Type B pancreatic cell (in vitro differentiated cells): ENCODE results near the gene VPS13D. TPM values are rescaled to one million over a fixed set of nuclear protein-coding genes. Genes with fewer than 3 reads are reported as not detected.
A peak's percentile ranks its signal among the peaks of the same experiment; 100 is the strongest.

Experiments used
- DNase-seq: peaks from one replicate; pipeline ENCODE4 v3.0.0; 2021; ENCODE audit warnings: mixed read lengths; ENCODE audit not compliant: unreplicated experiment; ENCODE audit errors: extremely low spot score
- H3K27ac Mint-ChIP-seq: 2 replicates; pipeline ENCODE4 v1.8.0; 2021; ENCODE audit warnings: mild to moderate bottlenecking, mixed read lengths
- H3K27me3 Mint-ChIP-seq: 2 replicates; pipeline ENCODE4 v1.8.0; 2021; ENCODE audit warnings: mixed read lengths
- H3K36me3 Mint-ChIP-seq: 2 replicates; pipeline ENCODE4 v1.8.0; 2021; ENCODE audit warnings: mixed read lengths
- H3K4me1 Mint-ChIP-seq: one replicate; pipeline ENCODE4 v1.8.0; 2021; ENCODE audit warnings: mixed read lengths; ENCODE audit not compliant: unreplicated experiment
- H3K4me3 Mint-ChIP-seq: 2 replicates; pipeline ENCODE4 v1.8.0; 2021; ENCODE audit warnings: mild to moderate bottlenecking, mixed read lengths
- H3K9me3 Mint-ChIP-seq: 2 replicates; pipeline ENCODE4 v1.8.0; 2021; ENCODE audit warnings: mixed read lengths
- total RNA-seq: library from RNA; stranded (reverse); gene quantifications from 2 replicates; pipeline ENCODE4 v1.2.1, GENCODE V29; 2021; ENCODE audit warnings: low replicate concordance
- TF ChIP-seq, protein P1 (sequence below): fragments of 200-600 bp; sonication (generic); conservative IDR thresholded peaks from 2 replicates; pipeline ENCODE4 v1.5.0; 2021; ENCODE audit warnings: antibody characterized with exemption, mild to moderate bottlenecking

VPS13D gene
- total RNA-seq, 1 donor from 2014 or later = 43.4 TPM

DNA sequence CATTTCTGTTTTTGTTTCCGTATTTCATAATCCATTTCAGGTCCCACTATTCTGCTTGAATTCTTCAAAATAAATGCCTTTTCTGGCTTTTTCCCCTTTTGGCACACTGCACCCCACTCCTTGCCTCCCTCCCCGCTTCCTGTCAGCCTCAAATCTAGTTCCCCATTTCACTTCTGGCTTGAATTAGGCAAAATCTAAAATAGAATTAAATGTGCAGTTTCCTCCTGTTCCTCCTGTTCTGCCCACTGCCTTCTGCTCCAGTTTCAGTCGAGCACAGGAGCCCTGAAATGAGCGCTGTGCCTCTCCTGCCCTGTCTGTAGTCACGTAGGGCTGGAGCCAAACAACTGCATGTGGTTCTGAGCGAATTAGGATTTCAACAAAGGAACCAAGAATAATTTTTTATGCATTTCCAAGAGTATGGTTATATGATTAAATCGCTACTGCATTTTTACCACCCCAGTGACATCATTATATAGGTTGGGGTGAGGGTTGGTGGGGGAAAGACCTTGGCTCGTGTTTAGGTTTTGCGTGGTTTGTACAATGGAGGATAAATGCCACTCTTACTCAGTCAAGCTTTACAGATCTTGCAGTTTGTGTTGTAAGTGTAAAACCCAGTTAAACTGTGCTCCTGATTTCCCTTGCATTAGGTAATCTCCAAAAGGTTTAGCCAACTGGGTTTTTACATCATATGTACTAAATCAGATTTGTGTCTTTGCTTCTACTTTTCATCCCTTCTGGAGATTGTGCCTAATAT is 114.9 kb downstream of the VPS13D start:
- Mint-ChIP-seq H3K27ac (peak overlapping the region; percentile 4), H3K9me3 (peaks cover 5% of the 10 kb centered on the region), H3K36me3 (peaks cover 54% of the 10 kb centered on the region), H3K27me3 (no peaks in the 10 kb centered on the region), H3K4me3 (no peak overlapping the region), H3K4me1 (peaks cover 24% of the 10 kb centered on the region)
- TF ChIP-seq, protein P1, sequence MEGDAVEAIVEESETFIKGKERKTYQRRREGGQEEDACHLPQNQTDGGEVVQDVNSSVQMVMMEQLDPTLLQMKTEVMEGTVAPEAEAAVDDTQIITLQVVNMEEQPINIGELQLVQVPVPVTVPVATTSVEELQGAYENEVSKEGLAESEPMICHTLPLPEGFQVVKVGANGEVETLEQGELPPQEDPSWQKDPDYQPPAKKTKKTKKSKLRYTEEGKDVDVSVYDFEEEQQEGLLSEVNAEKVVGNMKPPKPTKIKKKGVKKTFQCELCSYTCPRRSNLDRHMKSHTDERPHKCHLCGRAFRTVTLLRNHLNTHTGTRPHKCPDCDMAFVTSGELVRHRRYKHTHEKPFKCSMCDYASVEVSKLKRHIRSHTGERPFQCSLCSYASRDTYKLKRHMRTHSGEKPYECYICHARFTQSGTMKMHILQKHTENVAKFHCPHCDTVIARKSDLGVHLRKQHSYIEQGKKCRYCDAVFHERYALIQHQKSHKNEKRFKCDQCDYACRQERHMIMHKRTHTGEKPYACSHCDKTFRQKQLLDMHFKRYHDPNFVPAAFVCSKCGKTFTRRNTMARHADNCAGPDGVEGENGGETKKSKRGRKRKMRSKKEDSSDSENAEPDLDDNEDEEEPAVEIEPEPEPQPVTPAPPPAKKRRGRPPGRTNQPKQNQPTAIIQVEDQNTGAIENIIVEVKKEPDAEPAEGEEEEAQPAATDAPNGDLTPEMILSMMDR = no peak
- DNase-seq = no peak

DNA sequence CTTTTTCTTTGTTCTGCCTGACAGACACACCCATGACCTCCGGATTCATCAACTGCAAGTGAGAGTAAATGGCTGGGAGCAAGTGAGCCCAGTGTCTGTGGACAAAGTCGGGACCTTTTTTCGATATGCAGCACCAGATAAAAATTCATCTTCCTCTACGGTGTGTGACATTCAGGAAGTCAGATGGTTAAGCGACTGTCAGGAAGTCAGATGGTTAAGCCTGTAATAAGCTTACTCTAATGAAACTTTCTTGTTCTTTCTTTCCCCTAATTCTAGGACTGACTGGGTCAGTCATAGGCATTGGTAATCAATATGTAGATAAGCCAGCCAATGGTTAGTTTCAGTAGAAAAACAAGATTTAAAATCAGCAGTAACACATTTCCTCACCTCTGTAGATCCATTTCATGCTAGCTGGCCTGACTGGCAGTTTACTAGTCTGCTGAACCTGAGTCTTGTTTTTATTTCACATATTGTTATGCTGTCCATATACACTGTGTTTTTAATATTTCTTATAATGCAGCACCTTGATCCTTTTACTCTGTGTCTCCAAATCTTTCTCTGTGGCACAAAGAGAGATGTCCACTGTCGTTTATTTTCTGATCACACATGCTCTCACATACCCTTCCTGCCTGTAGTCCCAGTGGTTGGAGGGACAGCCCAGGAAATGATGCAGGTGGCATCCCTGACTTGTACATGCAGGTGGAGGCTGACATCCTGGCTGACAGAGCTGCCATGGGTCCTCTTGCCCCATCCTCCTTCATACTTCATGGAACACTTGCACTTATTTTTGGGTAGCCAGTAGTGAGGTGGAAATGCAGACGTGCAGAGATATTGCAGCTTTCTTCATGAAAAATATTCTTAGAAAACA is 115.8 kb downstream of the VPS13D start:
- TF ChIP-seq, protein P1 = no peak
- Mint-ChIP-seq H3K9me3 (peaks cover 12% of the 10 kb centered on the region), H3K36me3 (peaks cover 62% of the 10 kb centered on the region), H3K27ac (peak overlapping the region; percentile 4), H3K4me1 (peaks cover 22% of the 10 kb centered on the region), H3K27me3 (no peaks in the 10 kb centered on the region), H3K4me3 (no peak overlapping the region)
- no peak for DNase-seq

DNA sequence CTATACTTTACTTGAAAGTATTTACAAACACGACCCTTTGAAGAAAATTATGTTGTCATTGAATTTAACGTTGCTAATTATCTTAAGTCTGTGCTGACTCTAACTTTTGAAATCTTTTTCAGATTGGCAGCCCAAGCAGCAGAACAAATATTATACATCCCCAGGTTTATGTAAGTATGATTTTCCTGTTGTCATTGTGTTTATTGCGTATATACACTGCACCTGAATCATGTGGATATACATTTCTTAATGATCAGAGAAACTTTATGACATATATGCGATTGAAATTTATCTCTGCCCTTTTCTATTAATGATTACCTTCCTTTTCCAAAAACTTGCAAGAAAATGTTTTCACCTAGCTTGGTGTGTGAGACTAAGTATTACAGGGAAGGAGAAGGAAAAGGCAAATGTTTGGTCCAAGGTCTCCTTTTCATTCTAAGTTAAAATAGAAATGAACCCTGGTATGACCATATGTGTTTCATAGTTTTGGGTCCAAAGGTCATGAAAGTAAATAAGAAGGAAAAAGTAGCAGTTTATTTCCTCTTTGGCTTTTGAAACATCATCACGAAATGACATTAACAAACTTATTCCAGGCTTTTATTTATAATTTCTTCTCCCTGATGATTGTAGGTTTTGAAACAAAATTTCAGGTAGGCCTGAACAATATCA is 116.8 kb downstream of the VPS13D start:
- Mint-ChIP-seq H3K27me3 (no peaks in the 10 kb centered on the region), H3K4me1 (peaks cover 22% of the 10 kb centered on the region), H3K9me3 (peaks cover 12% of the 10 kb centered on the region), H3K36me3 (peaks cover 68% of the 10 kb centered on the region), H3K27ac (no peak overlapping the region), H3K4me3 (no peak overlapping the region)
- TF ChIP-seq, protein P1 = no peak
- no peak for DNase-seq

DNA sequence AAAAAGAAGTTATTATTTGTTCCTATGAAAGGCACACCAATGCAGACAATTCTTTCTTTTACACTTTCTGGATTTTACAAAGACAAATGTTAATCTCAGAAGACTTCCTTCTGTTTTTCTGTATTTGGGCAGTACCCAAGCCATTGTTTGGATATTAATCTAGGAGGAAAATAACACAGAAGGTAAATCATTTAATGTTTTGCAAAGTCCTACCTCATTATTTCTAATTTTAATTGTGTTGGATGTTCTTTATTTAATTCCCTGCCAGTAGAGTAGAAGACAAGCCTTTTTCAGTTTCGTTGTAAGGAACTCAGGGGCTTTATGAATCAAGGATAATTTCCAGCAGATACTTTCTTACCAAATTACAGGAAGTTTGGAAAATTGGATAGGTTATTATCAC is 118.3 kb downstream of the VPS13D start:
- DNase-seq = no peak
- TF ChIP-seq, protein P1 = no peak
- no peak overlapping the region for H3K4me3 Mint-ChIP-seq
- peaks cover 12% of the 10 kb centered on the region for H3K4me1 Mint-ChIP-seq
- H3K27me3 Mint-ChIP-seq = no peaks in the 10 kb centered on the region
- peaks cover 60% of the 10 kb centered on the region for H3K36me3 Mint-ChIP-seq
- no peak overlapping the region for H3K27ac Mint-ChIP-seq
- H3K9me3 Mint-ChIP-seq = peaks cover 12% of the 10 kb centered on the region

DNA sequence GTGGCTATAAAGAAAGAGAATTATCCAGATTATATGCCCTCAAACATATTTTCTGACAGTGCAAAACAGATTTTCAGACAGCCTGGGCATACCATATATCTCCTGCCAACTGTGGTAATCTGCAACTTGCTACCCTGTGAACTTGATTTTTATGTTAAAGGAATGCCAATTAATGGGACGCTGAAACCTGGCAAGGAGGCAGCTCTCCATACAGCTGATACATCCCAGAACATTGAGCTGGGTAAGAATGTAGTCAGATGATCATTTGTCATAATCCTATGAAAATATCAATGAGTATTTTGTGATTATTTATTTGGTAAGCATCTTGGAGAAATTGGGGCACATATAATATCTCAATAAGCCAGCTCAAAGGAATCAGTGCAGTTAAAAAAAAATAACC is 124.2 kb downstream of the VPS13D start:
- Mint-ChIP-seq H3K27ac (no peak overlapping the region), H3K9me3 (peaks cover 12% of the 10 kb centered on the region), H3K4me3 (no peak overlapping the region), H3K27me3 (no peaks in the 10 kb centered on the region), H3K4me1 (peaks cover 20% of the 10 kb centered on the region), H3K36me3 (peaks cover 55% of the 10 kb centered on the region)
- no peak for DNase-seq
- TF ChIP-seq, protein P1 = no peak
